Liver (tissue), 9 donors: Measurements from ENCODE around the gene CSPG4. TPM values are rescaled to one million over a fixed set of nuclear protein-coding genes. Genes with fewer than 3 reads are reported as not detected.

Source experiments
- DNase-seq: peaks from one replicate; pipeline ENCODE4 v3.0.0-alpha.2; 2017; ENCODE audit warnings: low spot score
- H3K27ac ChIP-seq, 2 donors: one replicate each; pipeline ENCODE4 v1.7.0; 2013; ENCODE audit warnings: inconsistent platforms in 2 of 2, low read length in 2 of 2, control low read depth in 1 of 2, low read depth in 1 of 2, mild to moderate bottlenecking in 1 of 2
- H3K27me3 ChIP-seq, 4 donors: one replicate each; pipeline versions ENCODE4 v1.6.1 to v1.7.0; 2013; ENCODE audit warnings: low read length in 3 of 4, inconsistent platforms in 1 of 4, mild to moderate bottlenecking in 1 of 4, moderate library complexity in 1 of 4; ENCODE audit not compliant: control insufficient read depth in 4 of 4, insufficient read depth in 4 of 4
- H3K36me3 ChIP-seq, 4 donors: one replicate each; pipeline versions ENCODE4 v1.6.1 to v1.7.0; 2013; ENCODE audit warnings: low read length in 3 of 4, mild to moderate bottlenecking in 3 of 4, low read depth in 1 of 4, moderate library complexity in 1 of 4; ENCODE audit not compliant: control insufficient read depth in 4 of 4, insufficient read depth in 3 of 4
- H3K4me1 ChIP-seq, 4 donors: one replicate each; pipeline versions ENCODE4 v1.6.1 to v1.7.0; 2013; ENCODE audit warnings: low read length in 3 of 4, mild to moderate bottlenecking in 3 of 4, moderate library complexity in 1 of 4; ENCODE audit not compliant: control insufficient read depth in 4 of 4, insufficient read depth in 4 of 4
- H3K4me3 ChIP-seq, 3 donors: one replicate each; pipeline versions ENCODE4 v1.6.1 to v1.7.0; 2013; ENCODE audit warnings: low read length in 3 of 3, control low read depth in 1 of 3, low read depth in 1 of 3, mild to moderate bottlenecking in 1 of 3
- H3K9ac ChIP-seq, 2 donors: one replicate each; pipeline ENCODE4 v1.7.0; 2013; ENCODE audit warnings: low read length in 2 of 2, mild to moderate bottlenecking in 2 of 2, moderate library complexity in 2 of 2, control low read depth in 1 of 2, low read depth in 1 of 2
- H3K9me3 ChIP-seq, 4 donors: one replicate each; pipeline versions ENCODE4 v1.6.1 to v1.7.0; 2013; ENCODE audit warnings: low read length in 3 of 4; ENCODE audit not compliant: control insufficient read depth in 4 of 4
- ATF3 ChIP-seq: IDR thresholded peaks from 2 replicates; pipeline ENCODE4 v1.6.1; 2016; ENCODE audit warnings: antibody characterized with exemption
- CTCF ChIP-seq: fragments of 150-350 bp; IDR thresholded peaks from 2 replicates; pipeline ENCODE4 v1.5.1; 2017; ENCODE audit warnings: improper control_type of control experiment, low read depth, low read length; ENCODE audit not compliant: missing input control
- EGR1 ChIP-seq, 2 donors: IDR thresholded peaks; 2 replicates each; pipeline ENCODE4 v1.6.1; 2016 to 2018; ENCODE audit warnings: antibody characterized with exemption in 2 of 2, low read depth in 2 of 2
- FOXA1 ChIP-seq: IDR thresholded peaks from 2 replicates; pipeline ENCODE4 v1.6.1; 2016; ENCODE audit warnings: antibody characterized with exemption
- FOXA2 ChIP-seq: IDR thresholded peaks from 2 replicates; pipeline ENCODE4 v1.6.1; 2016; ENCODE audit warnings: antibody characterized with exemption
- GABPA ChIP-seq, 2 donors: IDR thresholded peaks in 1 of 2; conservative IDR thresholded peaks in 1 of 2; 2 replicates each; pipeline ENCODE4 v1.6.1; 2016; ENCODE audit warnings: antibody characterized with exemption in 2 of 2, mild to moderate bottlenecking in 1 of 2, moderate library complexity in 1 of 2
- HNF4A ChIP-seq, 2 donors: conservative IDR thresholded peaks; 2 replicates each; pipeline ENCODE4 v1.6.1; 2016; ENCODE audit warnings: antibody characterized with exemption in 2 of 2, mild to moderate bottlenecking in 2 of 2
- HNF4G ChIP-seq: IDR thresholded peaks from 2 replicates; pipeline ENCODE4 v1.6.1; 2016; ENCODE audit warnings: antibody characterized with exemption
- JUND ChIP-seq, 2 donors: IDR thresholded peaks; 2 replicates each; pipeline ENCODE4 v1.6.1; 2016; ENCODE audit warnings: antibody characterized with exemption in 2 of 2
- MAX ChIP-seq: IDR thresholded peaks from 2 replicates; pipeline ENCODE4 v1.6.1; 2016; ENCODE audit warnings: antibody characterized with exemption
- NR2F2 ChIP-seq: IDR thresholded peaks from 2 replicates; pipeline ENCODE4 v1.6.1; 2016; ENCODE audit warnings: antibody characterized with exemption
- RAD21 ChIP-seq, 2 donors: IDR thresholded peaks; 2 replicates each; pipeline ENCODE4 v1.6.1; 2016; ENCODE audit warnings: antibody characterized with exemption in 2 of 2, mild to moderate bottlenecking in 2 of 2
- REST ChIP-seq: IDR thresholded peaks from 2 replicates; pipeline ENCODE4 v1.6.1; 2016; ENCODE audit warnings: antibody characterized with exemption, mild to moderate bottlenecking
- RXRA ChIP-seq, 2 donors: IDR thresholded peaks; 2 replicates each; pipeline ENCODE4 v1.6.1; 2017 to 2018; ENCODE audit warnings: antibody characterized with exemption in 2 of 2, mild to moderate bottlenecking in 1 of 2
- SP1 ChIP-seq: IDR thresholded peaks from 2 replicates; pipeline ENCODE4 v1.6.1; 2018; ENCODE audit warnings: antibody characterized with exemption, mild to moderate bottlenecking
- TAF1 ChIP-seq: conservative IDR thresholded peaks from 2 replicates; pipeline ENCODE4 v1.6.1; 2016; ENCODE audit warnings: antibody characterized with exemption, mild to moderate bottlenecking
- YY1 ChIP-seq: IDR thresholded peaks from 2 replicates; pipeline ENCODE4 v1.6.1; 2016; ENCODE audit warnings: antibody characterized with exemption, mild to moderate bottlenecking
- ZBTB33 ChIP-seq: IDR thresholded peaks from 2 replicates; pipeline ENCODE4 v1.6.1; 2016; ENCODE audit warnings: antibody characterized with exemption
- WGBS: extraction: QIAGEN DNeasy Blood & Tissue Kit; methylation state at CpG from one replicate; pipeline ENCODE4 v1.1.7; 2013; 5-methylcytosine and 5-hydroxymethylcytosine counted together
- polyA plus RNA-seq, 2 donors: library from polyadenylated mRNA; stranded (reverse) in 1 of 2; unstranded in 1 of 2; fragments of 200-250 nt in 1 of 2; fragments of >200 nt in 1 of 2; fragmentation: Nextera tagmentation in 1 of 2; extraction: Ambion mirVana in 1 of 2; gene quantifications; one replicate each; pipeline versions ENCODE4 v1.2.1 to v1.2.3, GENCODE V29; 2013 to 2015
- total RNA-seq, 2 donors: library from RNA; depleted of rRNA; stranded (reverse); fragments of >200 nt; gene quantifications; one replicate each; pipeline ENCODE4 v1.2.3, GENCODE V29; 2014
- donor health status: healthy.
- donor health status: healthy.
- donor health status: healthy.
- donor health status: healthy.
- donor health status: healthy.

Gene CSPG4
- total and polyA plus RNA-seq, 4 donors = 0.07 to 1.5 (median 0.76) TPM

GRCh38 chr15:75685195-75685594 is 27.5 kb downstream of the CSPG4 start:
- no peaks in the 10 kb centered on the region for H3K9me3 ChIP-seq
- H3K27me3 ChIP-seq = no peaks in the 10 kb centered on the region
- H3K9ac ChIP-seq = no peak overlapping the region
- no peak for TF ChIP-seq JUND (IDR thresholded peaks at IDR 0.05)
- TF ChIP-seq ZBTB33 = no peak
- TF ChIP-seq CTCF = no peak
- no peak for TF ChIP-seq ATF3
- TF ChIP-seq NR2F2 = no peak
- no peak for TF ChIP-seq YY1
- TF ChIP-seq MAX = no peak
- TF ChIP-seq TAF1 = no peak
- TF ChIP-seq RXRA (IDR thresholded peaks at IDR 0.05) = no peak
- TF ChIP-seq FOXA2 = no peak
- no peak for TF ChIP-seq HNF4G
- no peak for TF ChIP-seq REST
- TF ChIP-seq HNF4A (conservative IDR thresholded peaks at IDR 0.05) = no peak
- no peak for TF ChIP-seq GABPA (IDR thresholded peaks at IDR 0.05 in 1 of 2, conservative IDR thresholded peaks at IDR 0.05 in 1 of 2)
- no peak for TF ChIP-seq EGR1 (IDR thresholded peaks at IDR 0.05; ENCODE audit: low read depth in 2 of 2)
- TF ChIP-seq FOXA1 = no peak
- TF ChIP-seq SP1 = no peak
- TF ChIP-seq RAD21 (IDR thresholded peaks at IDR 0.05) = no peak
- H3K4me1 ChIP-seq = peaks cover 5 to 12% (median 8%) of the 10 kb centered on the region in 4 donors
- no peaks in the 10 kb centered on the region for H3K36me3 ChIP-seq
- no peak overlapping the region for H3K4me3 ChIP-seq
- H3K27ac ChIP-seq = no peak overlapping the region
- 87% methylated on average over 12 of the region's 12 CpGs for WGBS
- DNase-seq = no peak
